Epithelial cell of esophagus (primary cell): ENCODE measurements around the gene TPRG1.

ENCODE experiments used
- DNase-seq: peaks from one replicate; pipeline ENCODE4 v3.0.0; 2010; ENCODE audit warnings: low read depth
- H3K4me3 ChIP-seq: 2 replicates; pipeline ENCODE4 v1.5.1; 2011; ENCODE audit warnings: mild to moderate bottlenecking, low read length, control low read depth
- TF ChIP-seq, protein P1 (sequence below): IDR thresholded peaks from 2 replicates; pipeline ENCODE4 v1.5.1; 2011; ENCODE audit warnings: low read depth, mild to moderate bottlenecking, low read length, control low read depth, inconsistent platforms; ENCODE audit not compliant: insufficient read depth; ENCODE audit errors: missing control alignments

The TPRG1 gene

DNA sequence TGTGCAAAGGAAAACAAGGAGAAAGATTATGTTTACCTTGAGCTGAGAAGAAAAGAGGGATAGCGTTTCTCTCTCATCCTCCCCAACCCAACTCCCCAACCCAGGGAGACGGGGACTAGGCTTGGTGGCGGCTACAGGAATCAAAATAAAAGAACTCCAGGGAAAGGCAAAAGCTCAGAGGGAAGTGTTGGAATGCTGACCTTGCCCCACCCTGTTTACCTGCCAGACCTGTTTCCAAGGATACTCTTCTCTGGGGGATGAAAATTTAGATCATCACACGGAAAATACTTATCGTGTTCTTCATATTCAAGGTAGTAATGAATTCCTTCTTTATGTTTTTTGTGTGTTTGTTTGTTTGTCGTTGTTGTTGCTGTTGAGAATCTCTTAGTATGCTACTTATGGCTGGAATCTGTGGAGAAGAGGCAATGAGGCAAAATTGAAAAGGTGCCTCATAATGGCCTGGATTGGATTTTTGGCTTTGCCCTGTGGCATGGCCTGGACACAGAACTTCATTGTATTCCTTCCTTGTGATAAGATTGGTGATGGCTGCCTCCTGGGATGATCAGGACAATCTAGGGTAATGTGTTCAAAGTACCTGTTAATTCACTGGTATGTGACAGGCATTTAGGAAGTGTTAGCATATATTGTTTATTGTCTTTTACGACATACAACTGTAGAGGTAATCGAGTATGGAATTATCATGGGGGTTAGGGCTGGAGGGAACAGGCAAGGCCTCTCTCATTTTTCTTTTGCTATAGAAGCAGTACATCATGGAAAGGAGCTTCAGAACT is 11.1 kb upstream of the TPRG1 start:
- H3K4me3 ChIP-seq, result no peak overlapping the region
- TF ChIP-seq, protein P1, sequence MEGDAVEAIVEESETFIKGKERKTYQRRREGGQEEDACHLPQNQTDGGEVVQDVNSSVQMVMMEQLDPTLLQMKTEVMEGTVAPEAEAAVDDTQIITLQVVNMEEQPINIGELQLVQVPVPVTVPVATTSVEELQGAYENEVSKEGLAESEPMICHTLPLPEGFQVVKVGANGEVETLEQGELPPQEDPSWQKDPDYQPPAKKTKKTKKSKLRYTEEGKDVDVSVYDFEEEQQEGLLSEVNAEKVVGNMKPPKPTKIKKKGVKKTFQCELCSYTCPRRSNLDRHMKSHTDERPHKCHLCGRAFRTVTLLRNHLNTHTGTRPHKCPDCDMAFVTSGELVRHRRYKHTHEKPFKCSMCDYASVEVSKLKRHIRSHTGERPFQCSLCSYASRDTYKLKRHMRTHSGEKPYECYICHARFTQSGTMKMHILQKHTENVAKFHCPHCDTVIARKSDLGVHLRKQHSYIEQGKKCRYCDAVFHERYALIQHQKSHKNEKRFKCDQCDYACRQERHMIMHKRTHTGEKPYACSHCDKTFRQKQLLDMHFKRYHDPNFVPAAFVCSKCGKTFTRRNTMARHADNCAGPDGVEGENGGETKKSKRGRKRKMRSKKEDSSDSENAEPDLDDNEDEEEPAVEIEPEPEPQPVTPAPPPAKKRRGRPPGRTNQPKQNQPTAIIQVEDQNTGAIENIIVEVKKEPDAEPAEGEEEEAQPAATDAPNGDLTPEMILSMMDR, result no peak
- peak; percentile 28 for DNase-seq

DNA sequence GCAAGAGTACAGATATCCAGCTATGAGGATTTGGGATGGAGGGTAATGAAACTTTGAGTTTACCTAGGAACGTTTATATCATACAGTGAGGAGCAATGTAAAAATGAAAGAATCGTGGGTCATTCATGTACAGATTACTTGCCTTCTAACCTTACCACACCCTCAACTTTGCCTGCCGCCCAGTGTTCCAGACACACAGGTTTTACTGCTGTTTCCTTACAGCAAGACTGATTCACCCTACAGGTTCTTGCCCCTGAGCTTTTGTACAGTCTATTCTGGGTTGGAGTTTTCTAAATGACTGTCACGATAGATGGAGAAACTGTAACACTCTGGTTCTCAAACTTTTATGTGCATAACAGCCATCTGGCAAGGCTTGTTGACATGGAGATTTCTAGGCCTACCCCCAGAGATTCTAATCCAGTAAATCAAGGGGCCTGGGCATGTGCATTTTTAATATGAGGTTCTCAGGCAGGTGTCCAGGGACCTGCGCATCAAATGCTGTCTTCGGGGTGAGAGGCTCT is 6.6 kb upstream of the TPRG1 start:
- no peak overlapping the region for H3K4me3 ChIP-seq
- DNase-seq, result peak; percentile 66
- TF ChIP-seq, protein P1, result no peak

DNA sequence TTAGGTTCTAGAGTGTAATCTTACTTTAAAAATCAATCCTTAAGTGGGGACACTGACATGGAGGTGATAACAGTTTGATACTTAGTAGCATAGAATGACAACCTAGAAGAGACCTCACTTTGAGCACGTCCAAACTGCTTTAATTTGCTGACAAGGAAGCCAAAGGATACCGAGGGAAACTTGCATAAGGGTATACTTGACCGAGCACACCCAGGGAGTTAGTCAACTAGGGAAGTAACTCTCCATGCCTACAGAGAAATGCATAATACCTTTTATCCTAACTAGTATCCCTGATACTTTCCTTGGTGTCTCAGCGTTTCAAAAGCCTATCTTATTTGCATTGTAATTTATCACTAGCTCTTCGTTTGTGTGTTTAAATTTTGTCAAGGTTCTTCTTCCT is 5.5 kb upstream of the TPRG1 start:
- TF ChIP-seq, protein P1, result no peak
- DNase-seq, result peak; percentile 36
- H3K4me3 ChIP-seq, result no peak overlapping the region

DNA sequence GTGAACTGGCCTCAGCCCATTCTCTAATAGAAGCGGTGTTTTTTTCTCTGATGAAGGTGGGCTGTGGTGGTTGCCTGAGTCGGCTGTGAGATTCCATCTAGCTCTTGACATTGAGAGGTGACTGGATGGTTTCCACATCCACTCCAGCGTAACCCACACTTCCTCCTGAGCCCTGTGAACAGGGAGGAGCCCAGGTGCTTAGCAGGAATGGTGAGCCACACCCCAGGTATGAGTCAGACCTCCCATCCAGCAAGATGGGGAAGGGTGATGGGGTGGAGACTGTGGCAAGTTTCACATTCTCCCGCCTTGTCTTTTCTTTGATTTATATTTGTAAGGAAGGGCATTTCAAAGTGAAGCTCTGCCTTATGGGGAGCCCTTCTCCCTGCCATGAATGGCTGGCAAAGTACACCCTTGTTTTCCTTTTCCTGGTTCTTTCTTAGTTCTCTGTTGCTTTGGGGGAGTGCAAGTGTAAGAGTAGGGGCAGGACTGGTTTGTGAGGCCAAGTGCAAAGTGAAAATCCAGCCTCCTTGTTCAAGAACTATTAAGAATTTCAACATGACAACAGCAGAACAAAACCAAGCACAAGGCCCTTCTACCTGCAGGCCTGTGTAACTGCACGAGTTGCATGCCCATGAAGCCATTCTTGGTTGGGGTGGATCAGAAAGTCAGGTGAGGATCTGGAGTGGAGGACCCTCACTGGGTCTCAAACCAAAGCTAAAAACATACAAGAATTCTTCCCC is 4.6 kb upstream of the TPRG1 start:
- TF ChIP-seq, protein P1, result no peak
- DNase-seq, result peak; percentile 97

DNA sequence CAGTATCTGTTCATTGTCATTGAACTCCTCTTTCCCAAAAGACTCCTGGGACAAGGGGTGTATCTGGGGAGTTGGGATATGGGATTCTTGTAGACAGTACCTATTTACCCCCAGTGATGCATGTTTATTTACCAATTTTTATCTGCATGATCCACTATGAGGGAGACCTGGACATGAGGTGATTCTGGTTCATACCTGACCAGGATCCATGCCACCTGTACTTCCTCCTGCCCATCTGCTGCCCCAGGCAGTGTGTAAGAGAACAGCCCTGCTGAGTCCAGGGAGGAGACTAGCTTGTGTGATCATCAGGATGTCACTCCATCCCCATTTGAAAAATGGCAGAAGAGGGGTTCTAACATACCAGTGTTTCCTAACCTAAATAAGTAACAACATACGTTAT is 3.1 kb upstream of the TPRG1 start:
- no peak for DNase-seq
- TF ChIP-seq, protein P1, result no peak
- H3K4me3 ChIP-seq, result no peak overlapping the region

More for the DNA sequence above, 4.6 kb upstream of the TPRG1 start:
- H3K4me3 ChIP-seq, result no peak overlapping the region

DNA sequence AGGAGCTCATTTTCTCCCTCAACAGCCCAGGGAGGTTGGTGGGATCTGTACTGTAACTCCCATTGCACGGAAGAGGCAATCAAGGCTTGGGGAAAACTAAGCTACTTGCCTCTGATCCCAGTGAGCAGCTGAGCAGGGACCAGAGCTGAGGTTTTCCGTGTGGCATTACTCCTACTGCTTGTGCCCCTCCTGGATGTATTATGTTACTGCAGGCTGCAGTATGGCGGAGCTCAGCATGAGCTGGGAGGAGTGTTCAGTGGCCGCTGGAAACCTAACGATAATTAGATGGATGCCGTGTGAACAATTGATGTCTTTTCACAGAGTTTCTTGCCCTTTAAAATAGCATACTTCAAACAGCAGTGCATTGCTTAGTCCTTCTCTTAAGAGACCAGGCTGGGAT is 2.0 kb upstream of the TPRG1 start:
- TF ChIP-seq, protein P1, result no peak
- no peak for DNase-seq
- no peak overlapping the region for H3K4me3 ChIP-seq
